HG03045 (cell line): ENCODE results near the gene FILIP1.
"Not testable (repeated sequence)": the region's sequence is repeated elsewhere in the genome, so short reads cannot be mapped to it uniquely, and the experiment has no call there.

Experiments used
- ATAC-seq: cut with Tn5 transposase; IDR thresholded peaks from one replicate; pipeline ENCODE4 v1.9.1; 2021; ENCODE audit warnings: mild to moderate bottlenecking, moderate library complexity; ENCODE audit not compliant: unreplicated experiment

The FILIP1 gene

GRCh38 chr6:75424618-75425548 lies 68.7 kb downstream of the FILIP1 start:
- no peak for ATAC-seq

DNA sequence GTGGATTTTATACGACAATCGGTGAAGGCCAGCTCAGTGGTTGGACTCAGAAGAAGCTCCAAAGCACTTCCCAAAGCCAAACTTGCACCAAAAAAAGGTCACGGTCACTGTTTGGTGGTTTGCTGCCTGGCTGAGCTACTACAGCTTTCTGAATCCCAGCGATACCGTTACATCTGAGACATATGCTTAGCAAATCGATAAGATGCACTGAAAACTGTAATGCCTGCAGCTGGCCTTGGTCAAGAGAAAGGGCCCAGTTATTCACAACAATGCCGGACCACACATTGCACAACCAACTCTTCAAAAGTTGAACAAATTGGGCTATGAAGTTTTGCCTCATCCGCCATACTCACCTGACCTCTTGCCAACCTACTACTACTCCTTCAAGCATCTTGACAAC lies 70.2 kb downstream of the FILIP1 start:
- ATAC-seq, result no peak

- no peak for ATAC-seq
Observed at GRCh38 chr6:75422024-75422639, 71.5 kb downstream of the FILIP1 start.

DNA sequence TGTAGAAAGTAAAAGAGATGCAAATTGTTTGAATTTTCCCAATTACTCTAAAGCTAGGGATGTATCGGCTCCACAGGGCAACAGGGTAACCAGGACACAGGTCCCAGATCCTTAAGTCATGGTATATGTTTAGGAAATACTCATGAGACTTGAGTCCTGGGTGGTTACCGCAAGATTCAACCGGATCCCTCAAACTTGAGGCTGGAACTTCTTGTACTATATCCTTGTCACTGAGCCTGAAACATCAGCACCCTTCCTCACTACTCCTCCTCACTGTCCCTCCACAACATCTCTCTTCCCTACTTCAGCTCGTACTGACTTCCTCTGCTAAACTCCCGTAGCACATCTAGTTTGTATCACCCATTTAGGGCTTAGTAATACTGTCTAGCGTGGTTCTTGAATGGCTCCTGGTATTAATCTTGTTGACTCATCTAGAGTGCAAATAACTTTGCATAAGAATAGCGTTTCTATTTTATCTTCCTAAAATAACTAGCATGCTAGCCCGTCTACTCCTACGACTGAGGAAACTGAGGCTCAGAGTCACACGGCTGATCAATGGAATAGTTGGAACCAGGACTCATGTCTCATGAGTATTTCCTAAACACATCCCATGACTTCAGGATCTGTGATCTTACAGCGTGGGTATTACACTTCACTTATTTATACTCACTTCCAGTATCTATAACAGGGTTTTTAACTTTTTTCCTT lies 72.1 kb downstream of the FILIP1 start:
- ATAC-seq, result no peak

GRCh38 chr6:75419980-75420379 lies 73.6 kb downstream of the FILIP1 start:
- ATAC-seq, result no peak

GRCh38 chr6:75419416-75419815 lies 74.2 kb downstream of the FILIP1 start:
- no peak for ATAC-seq

DNA sequence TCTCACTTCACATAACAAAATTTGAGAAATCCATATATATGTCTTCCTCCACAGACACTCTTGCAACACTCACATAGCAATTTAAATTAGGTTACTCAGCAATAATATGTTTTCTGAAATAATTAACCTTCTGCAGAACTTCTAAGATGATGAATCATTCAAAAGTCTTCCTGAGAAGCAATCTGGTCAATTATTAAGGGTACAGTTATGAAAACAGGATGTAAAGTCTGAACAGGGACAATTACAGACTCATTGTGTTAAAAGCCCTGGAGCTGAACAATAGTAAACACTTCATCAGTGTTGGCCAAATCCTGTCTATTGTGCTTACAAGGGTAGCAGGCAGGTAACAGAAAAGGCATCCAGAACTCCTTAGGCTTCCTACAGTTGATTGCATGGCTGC lies 75.4 kb downstream of the FILIP1 start:
- ATAC-seq, result no peak

GRCh38 chr6:75416443-75416842 lies 77.2 kb downstream of the FILIP1 start:
- no peak for ATAC-seq

DNA sequence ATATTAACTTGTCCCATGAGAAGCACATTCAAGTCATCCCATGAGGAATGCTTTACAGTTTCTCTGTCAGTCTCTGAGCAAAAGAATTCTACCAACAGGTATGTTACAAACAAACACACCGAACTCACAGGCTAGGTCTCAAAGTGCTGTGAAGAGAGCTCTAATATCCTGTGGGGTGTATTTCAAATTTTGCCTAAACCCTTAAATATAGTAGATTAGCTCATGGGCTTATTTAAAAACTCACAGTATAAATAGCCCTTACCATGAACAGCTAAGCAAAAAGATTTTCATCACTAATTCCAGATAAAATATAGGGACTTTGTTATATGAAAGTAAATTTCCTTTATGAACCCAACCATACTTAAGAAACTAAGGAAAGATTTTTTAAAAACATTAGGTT lies 77.8 kb downstream of the FILIP1 start:
- no peak for ATAC-seq

GRCh38 chr6:75414445-75415021 lies 79.1 kb downstream of the FILIP1 start:
- no peak for ATAC-seq

DNA sequence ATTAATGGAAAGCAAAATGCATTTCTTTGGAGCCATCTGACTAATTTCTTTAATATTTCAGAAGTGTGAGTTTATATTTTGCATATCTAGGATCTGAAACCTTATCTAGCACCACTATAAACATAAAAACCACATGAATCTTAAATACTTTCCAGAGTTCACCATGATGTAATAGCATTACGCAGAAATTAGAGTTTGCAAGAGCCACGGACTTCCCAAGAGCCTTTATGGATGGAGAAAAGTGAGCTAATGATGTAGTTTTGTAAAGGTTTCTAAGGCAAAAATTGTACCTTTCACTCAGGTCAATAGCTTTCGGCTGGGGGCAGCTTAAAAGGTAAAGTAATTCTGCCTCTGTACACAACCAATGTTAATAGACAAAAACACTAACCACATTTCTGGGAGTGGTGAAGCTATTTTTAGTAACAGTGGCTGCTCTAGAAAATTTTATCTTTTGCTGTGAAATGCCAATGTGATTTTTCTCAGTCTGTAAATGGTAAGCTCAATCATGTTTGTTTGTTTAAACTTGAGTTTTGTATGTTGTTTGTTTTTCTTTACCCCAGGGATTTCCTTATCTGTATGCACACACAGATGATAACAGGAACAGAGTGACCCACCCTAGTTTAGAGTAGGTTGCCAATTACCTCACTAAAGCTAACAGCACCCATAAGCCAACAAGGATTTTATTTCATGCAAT lies 80.5 kb downstream of the FILIP1 start:
- no peak for ATAC-seq

DNA sequence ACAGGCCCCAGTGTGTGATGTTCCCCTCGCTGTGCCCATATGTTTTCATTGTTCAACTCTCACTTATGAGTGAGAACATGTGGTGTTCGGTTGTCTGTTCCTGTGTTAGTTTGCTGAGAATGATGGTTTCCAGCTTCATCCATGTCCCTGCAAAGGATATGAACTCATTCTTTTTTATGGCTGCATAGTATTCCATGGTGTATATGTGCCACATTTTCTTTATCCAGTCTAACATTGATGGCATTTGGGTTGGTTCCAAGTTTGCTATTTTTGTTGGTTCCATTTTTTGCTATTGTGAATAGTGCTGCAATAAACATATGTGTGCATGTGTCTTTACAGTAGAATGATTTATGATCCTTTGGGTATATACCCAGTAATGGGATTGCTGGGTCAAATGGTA lies 83.0 kb downstream of the FILIP1 start:
- ATAC-seq, result not testable (repeated sequence)

- no peak for ATAC-seq
Observed at GRCh38 chr6:75409928-75410327, 83.7 kb downstream of the FILIP1 start.

GRCh38 chr6:75409286-75409685 lies 84.3 kb downstream of the FILIP1 start:
- ATAC-seq, result no peak

DNA sequence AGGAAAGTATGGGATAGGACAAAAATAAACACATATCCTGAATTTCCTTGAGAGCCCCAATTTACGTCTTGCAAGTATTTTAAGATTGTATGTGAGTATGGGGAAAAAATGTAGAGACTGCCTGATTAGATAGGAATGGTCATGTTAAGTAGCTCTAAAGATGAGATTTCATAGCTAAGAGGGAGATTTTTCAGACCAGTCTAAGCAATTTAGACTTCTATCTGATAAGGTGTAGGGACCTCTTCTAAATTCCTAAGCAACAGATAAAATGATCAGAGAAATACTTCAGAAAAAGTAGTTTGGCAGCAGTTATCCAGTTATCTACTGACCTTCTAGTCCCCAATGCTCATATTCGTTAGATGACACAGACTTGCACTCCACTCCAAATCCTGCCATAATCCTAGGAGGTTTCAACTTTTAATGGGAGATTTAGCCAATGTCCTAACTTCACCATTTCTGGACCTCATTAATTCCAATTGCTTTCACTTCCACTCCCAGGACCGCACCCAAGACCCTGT lies 90.0 kb downstream of the FILIP1 start:
- ATAC-seq, result no peak

DNA sequence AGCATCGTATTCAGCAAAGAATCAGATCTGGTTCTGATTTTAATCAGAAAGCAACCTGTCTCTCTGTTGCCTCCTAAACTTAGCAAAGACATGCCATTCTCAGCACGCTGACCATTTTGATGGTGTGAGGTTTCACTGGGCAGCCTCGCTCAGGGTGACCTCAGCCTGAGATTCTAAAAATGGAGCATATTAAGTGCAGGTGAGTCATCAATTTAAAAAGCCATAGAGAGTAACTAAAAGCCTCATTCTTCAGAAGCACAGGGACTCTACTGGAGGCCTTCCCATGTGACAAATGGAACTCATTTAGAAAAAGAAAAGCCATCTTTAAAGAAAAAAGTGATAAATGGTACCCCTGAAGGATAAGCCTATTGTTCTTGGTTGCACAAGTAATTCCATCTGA lies 91.3 kb downstream of the FILIP1 start:
- ATAC-seq, result no peak

GRCh38 chr6:75397656-75398465 lies 95.7 kb downstream of the FILIP1 start:
- no peak for ATAC-seq

- ATAC-seq, result no peak
Observed at GRCh38 chr6:75397171-75397570, 96.4 kb downstream of the FILIP1 start.

DNA sequence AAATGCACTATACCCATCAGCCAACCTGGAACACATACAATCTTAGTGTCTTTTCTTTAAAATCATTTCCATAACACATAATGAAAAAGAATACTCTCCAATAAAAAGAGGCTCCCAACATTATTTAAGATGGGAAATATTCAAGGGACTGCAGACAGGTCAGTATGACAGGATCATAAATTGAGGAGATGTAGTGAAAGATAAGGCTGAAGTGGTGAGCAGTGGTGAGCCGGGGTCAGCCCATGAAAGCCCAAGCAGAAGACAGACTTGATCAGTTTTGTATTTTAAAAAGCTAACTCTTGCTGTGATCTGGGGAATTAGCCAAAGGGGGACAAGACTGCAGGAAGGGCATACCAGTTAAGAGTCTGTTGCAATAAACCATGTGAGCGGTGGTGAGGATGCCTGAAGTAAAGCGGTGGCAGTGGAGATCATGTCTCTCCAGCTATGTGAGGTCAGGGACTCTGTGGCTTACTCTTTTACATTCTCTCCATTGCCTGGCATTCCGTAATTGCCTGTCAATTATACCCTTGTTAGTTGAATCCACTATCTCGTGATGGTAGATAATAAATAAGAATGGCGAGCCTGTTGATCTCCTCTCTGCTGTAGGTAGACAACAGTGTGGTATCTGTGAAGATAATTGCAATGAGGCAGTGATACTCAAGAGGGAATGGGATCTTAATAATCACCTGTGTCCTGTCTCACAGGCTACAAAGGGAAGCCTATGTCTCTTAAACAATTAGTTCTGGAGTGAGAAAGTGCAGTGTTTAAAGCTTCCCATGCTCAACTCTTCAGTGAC lies 97.4 kb downstream of the FILIP1 start:
- ATAC-seq, result no peak
